Activated CD8-positive, alpha-beta T cell treated with anti-CD3 and anti-CD28 coated beads, Interleukin-2, amount 10 ng/mL, durations not matched to agents 7 days and 5 days (primary cell): ENCODE data around the gene LPAR1. TPM values are rescaled to one million over a fixed set of nuclear protein-coding genes. Genes with fewer than 3 reads are reported as not detected.
"Not testable (repeated sequence)": the region's sequence is repeated elsewhere in the genome, so short reads cannot be mapped to it uniquely, and the experiment has no call there.

Experiments
- ATAC-seq: fragments of 150-1000 bp; cut with Tn5 transposase; one replicate; pipeline ENCODE4 v1.10.0; 2021; ENCODE audit warnings: moderate library complexity
- CTCF ChIA-PET: fragments of 350-600 bp; sonication (Branson Sonifier 250); formaldehyde crosslinking; loops from one replicate; lab custom pipeline; 2021; ENCODE audit warnings: antibody characterized with exemption; lab: Charles Lee
- POLR2A ChIA-PET: fragments of 350-600 bp; sonication (Branson Sonifier 250); formaldehyde crosslinking; loops from one replicate; lab custom pipeline; 2021; ENCODE audit warnings: antibody characterized with exemption; lab: Charles Lee
- DNase-seq: peaks from one replicate; pipeline ENCODE4 v3.0.0-alpha.2; 2020
- H3K27ac Mint-ChIP-seq: one replicate; pipeline ENCODE4 v1.8.0; 2021; ENCODE audit warnings: mild to moderate bottlenecking, mixed read lengths
- H3K27me3 Mint-ChIP-seq: one replicate; pipeline ENCODE4 v1.8.0; 2021; ENCODE audit warnings: low read depth, mixed read lengths
- H3K36me3 Mint-ChIP-seq: one replicate; pipeline ENCODE4 v1.8.0; 2021; ENCODE audit warnings: low read depth, mixed read lengths
- H3K4me1 Mint-ChIP-seq: one replicate; pipeline ENCODE4 v1.8.0; 2021; ENCODE audit warnings: low read depth, mixed read lengths
- H3K4me3 Mint-ChIP-seq: one replicate; pipeline ENCODE4 v1.8.0; 2021; ENCODE audit warnings: mild to moderate bottlenecking, mixed read lengths
- H3K9me3 Mint-ChIP-seq: one replicate; pipeline ENCODE4 v1.8.0; 2022; ENCODE audit warnings: mixed read lengths; ENCODE audit not compliant: insufficient read depth
- total RNA-seq, 2 experiments: library from RNA; stranded (reverse); gene quantifications; one replicate each; pipeline ENCODE4 v1.2.3, GENCODE V29; 2021

The LPAR1 gene
- total RNA-seq, 2 experiments from 2014 or later = not detected

GRCh38 chr9:110835859-110836271, 202.4 kb downstream of the LPAR1 start:
- no peak overlapping the region for H3K27ac Mint-ChIP-seq
- DNase-seq = no peak
- H3K4me3 Mint-ChIP-seq = no peak overlapping the region
- no peaks in the 10 kb centered on the region for H3K27me3 Mint-ChIP-seq
- CTCF ChIA-PET = no interaction called here
- no peaks in the 10 kb centered on the region for H3K36me3 Mint-ChIP-seq
- POLR2A ChIA-PET = no interaction called here
- no peak for ATAC-seq
- no peaks in the 10 kb centered on the region for H3K4me1 Mint-ChIP-seq
- no peaks in the 10 kb centered on the region for H3K9me3 Mint-ChIP-seq

- no peaks in the 10 kb centered on the region for H3K27me3 Mint-ChIP-seq
- ATAC-seq = no peak
These were observed 202.9 kb downstream of the LPAR1 start for GRCh38 chr9:110835404-110835803.

GRCh38 chr9:110832926-110833325, 205.3 kb downstream of the LPAR1 start:
- POLR2A ChIA-PET = no interaction called here
- CTCF ChIA-PET = no interaction called here
- Mint-ChIP-seq H3K27ac (no peak overlapping the region), H3K36me3 (no peaks in the 10 kb centered on the region), H3K9me3 (peaks cover 6% of the 10 kb centered on the region), H3K27me3 (no peaks in the 10 kb centered on the region), H3K4me3 (no peak overlapping the region), H3K4me1 (no peaks in the 10 kb centered on the region)
- DNase-seq = no peak
- no peak for ATAC-seq

More at GRCh38 chr9:110835404-110835803, 202.9 kb downstream of the LPAR1 start:
- no peak for DNase-seq
- Mint-ChIP-seq H3K4me3 (no peak overlapping the region), H3K36me3 (no peaks in the 10 kb centered on the region), H3K27ac (no peak overlapping the region), H3K4me1 (no peaks in the 10 kb centered on the region), H3K9me3 (no peaks in the 10 kb centered on the region)
- ChIA-PET CTCF (no interaction called here), POLR2A (no interaction called here)

- no peaks in the 10 kb centered on the region for H3K27me3 Mint-ChIP-seq
- ATAC-seq (no peak), DNase-seq (no peak)
- no peak overlapping the region for H3K4me3 Mint-ChIP-seq
- peaks cover 6% of the 10 kb centered on the region for H3K9me3 Mint-ChIP-seq
- POLR2A ChIA-PET = no interaction called here
- no peak overlapping the region for H3K27ac Mint-ChIP-seq
- H3K36me3 Mint-ChIP-seq = no peaks in the 10 kb centered on the region
- CTCF ChIA-PET = no interaction called here
- no peaks in the 10 kb centered on the region for H3K4me1 Mint-ChIP-seq
These were observed 207.8 kb downstream of the LPAR1 start for GRCh38 chr9:110830495-110830894.

- POLR2A ChIA-PET = no interaction called here
- Mint-ChIP-seq H3K4me3 (no peak overlapping the region), H3K36me3 (no peaks in the 10 kb centered on the region), H3K9me3 (peaks cover 6% of the 10 kb centered on the region), H3K27ac (no peak overlapping the region), H3K27me3 (no peaks in the 10 kb centered on the region), H3K4me1 (no peaks in the 10 kb centered on the region)
- CTCF ChIA-PET = no interaction called here
- ATAC-seq (no peak), DNase-seq (no peak)
These were observed 210.0 kb downstream of the LPAR1 start for GRCh38 chr9:110828264-110828663.

GRCh38 chr9:110826400-110826799, 211.9 kb downstream of the LPAR1 start:
- CTCF ChIA-PET, H3K27me3 Mint-ChIP-seq, H3K9me3 Mint-ChIP-seq, H3K4me3 Mint-ChIP-seq, POLR2A ChIA-PET, ATAC-seq, H3K4me1 Mint-ChIP-seq, DNase-seq, H3K36me3 Mint-ChIP-seq, H3K27ac Mint-ChIP-seq: not testable (repeated sequence)

- no peaks in the 10 kb centered on the region for H3K36me3 Mint-ChIP-seq
- no peaks in the 10 kb centered on the region for H3K27me3 Mint-ChIP-seq
- POLR2A ChIA-PET = no interaction called here
- no peaks in the 10 kb centered on the region for H3K4me1 Mint-ChIP-seq
- H3K9me3 Mint-ChIP-seq = peaks cover 6% of the 10 kb centered on the region
- DNase-seq (no peak), ATAC-seq (no peak)
- H3K27ac Mint-ChIP-seq = no peak overlapping the region
- H3K4me3 Mint-ChIP-seq = no peak overlapping the region
- CTCF ChIA-PET = no interaction called here
These were observed 212.3 kb downstream of the LPAR1 start for GRCh38 chr9:110825950-110826349.

GRCh38 chr9:110825129-110825528, 213.1 kb downstream of the LPAR1 start:
- H3K4me3 Mint-ChIP-seq, H3K27me3 Mint-ChIP-seq, H3K4me1 Mint-ChIP-seq, DNase-seq, POLR2A ChIA-PET, H3K36me3 Mint-ChIP-seq, H3K27ac Mint-ChIP-seq, H3K9me3 Mint-ChIP-seq, ATAC-seq, CTCF ChIA-PET: not testable (repeated sequence)
